Spinal cord (tissue), 10 donors: ENCODE data around the gene EID2. TPM values are rescaled to one million over a fixed set of nuclear protein-coding genes. Genes with fewer than 3 reads are reported as not detected.

Source experiments
- DNase-seq, 6 donors: peaks; one replicate each; pipeline versions ENCODE4 v3.0.0 to v3.0.0-alpha.2; 2013 to 2015; ENCODE audit warnings: low spot score in 6 of 6, low read depth in 4 of 6
- H3K27ac ChIP-seq: one replicate; pipeline ENCODE4 v1.5.1; 2013; ENCODE audit warnings: low read depth, low read length, control low read depth
- H3K27me3 ChIP-seq: one replicate; pipeline ENCODE4 v1.6.1; 2013; ENCODE audit warnings: low read length; ENCODE audit not compliant: control insufficient read depth, insufficient read depth
- H3K36me3 ChIP-seq: one replicate; pipeline ENCODE4 v1.6.1; 2013; ENCODE audit warnings: low read length; ENCODE audit not compliant: control insufficient read depth, insufficient read depth
- H3K4me1 ChIP-seq: one replicate; pipeline ENCODE4 v1.6.1; 2013; ENCODE audit warnings: low read length; ENCODE audit not compliant: control insufficient read depth, insufficient read depth
- H3K4me3 ChIP-seq: one replicate; pipeline ENCODE4 v1.5.1; 2013; ENCODE audit warnings: low read depth, low read length, control low read depth
- H3K9me3 ChIP-seq: one replicate; pipeline ENCODE4 v1.6.1; 2013; ENCODE audit warnings: low read length; ENCODE audit not compliant: control insufficient read depth, insufficient read depth
- WGBS: methylation state at CpG from one replicate; pipeline ENCODE4 v1.1.5; 2013; ENCODE audit warnings: missing lambda C conversion rate; ENCODE audit not compliant: insufficient coverage; 5-methylcytosine and 5-hydroxymethylcytosine counted together
- polyA plus RNA-seq, 2 donors: library from polyadenylated mRNA; unstranded; fragments of 120-200 nt; gene quantifications; one replicate each; pipeline ENCODE4 v1.2.1, GENCODE V29; 2013; ENCODE audit not compliant: insufficient read length in 2 of 2
- total RNA-seq, 2 donors: library from RNA; depleted of rRNA in 1 of 2; stranded (reverse); fragments of 120-200 nt in 1 of 2; fragments of >200 nt in 1 of 2; gene quantifications; one replicate each; pipeline versions ENCODE4 v1.2.3 to v1.2.4, GENCODE V29; 2013 to 2014
- donor health status: healthy.

The EID2 gene
- total and polyA plus RNA-seq, 4 donors, result 15.8 to 42.0 (median 28.0) TPM

GRCh38 chr19:39542206-39542605, 2.2 kb upstream of the EID2 start:
- Histone ChIP-seq H3K9me3 (no peaks in the 10 kb centered on the region), H3K27me3 (no peaks in the 10 kb centered on the region), H3K4me1 (no peaks in the 10 kb centered on the region), H3K36me3 (no peaks in the 10 kb centered on the region), H3K4me3 (no peak overlapping the region), H3K27ac (no peak overlapping the region)
- WGBS, result 76% methylated on average over 2 of the region's 2 CpGs
- DNase-seq, result peak in 2 of 6 donors; percentile 34 to 86

- no peaks in the 10 kb centered on the region for H3K4me1 ChIP-seq
- no peak overlapping the region for H3K27ac ChIP-seq
- H3K9me3 ChIP-seq, result no peaks in the 10 kb centered on the region
- peak overlapping the region; percentile 68 for H3K4me3 ChIP-seq
- peaks cover 3% of the 10 kb centered on the region for H3K36me3 ChIP-seq
- WGBS, result 0% methylated on average over 1 of the region's 10 CpGs
- no peaks in the 10 kb centered on the region for H3K27me3 ChIP-seq
- no peak for DNase-seq
Measured at GRCh38 chr19:39540333-39540673, 342 bp upstream of the EID2 start.

GRCh38 chr19:39539165-39539517, 820 bp downstream of the EID2 start:
- DNase-seq, result no peak
- Histone ChIP-seq H3K4me1 (no peaks in the 10 kb centered on the region), H3K36me3 (peaks cover 3% of the 10 kb centered on the region), H3K27me3 (no peaks in the 10 kb centered on the region), H3K4me3 (peak overlapping the region; percentile 68), H3K9me3 (no peaks in the 10 kb centered on the region), H3K27ac (peak overlapping the region; percentile 81)
- 0% methylated on average over 6 of the region's 10 CpGs for WGBS

- no peak for DNase-seq
- WGBS, result 67% methylated on average over 3 of the region's 3 CpGs
- Histone ChIP-seq H3K4me1 (peaks cover 12% of the 10 kb centered on the region), H3K9me3 (no peaks in the 10 kb centered on the region), H3K36me3 (peaks cover 15% of the 10 kb centered on the region), H3K27me3 (no peaks in the 10 kb centered on the region), H3K4me3 (no peak overlapping the region), H3K27ac (no peak overlapping the region)
Measured at GRCh38 chr19:39533791-39534190, 6.2 kb downstream of the EID2 start.

- Histone ChIP-seq H3K36me3 (peaks cover 17% of the 10 kb centered on the region), H3K27me3 (no peaks in the 10 kb centered on the region), H3K4me3 (peak overlapping the region; percentile 77), H3K27ac (no peak overlapping the region), H3K9me3 (no peaks in the 10 kb centered on the region), H3K4me1 (peaks cover 12% of the 10 kb centered on the region)
- DNase-seq, result no peak
- 4% methylated on average over 4 of the region's 12 CpGs for WGBS
Measured at GRCh38 chr19:39533003-39533512, 6.9 kb downstream of the EID2 start.

DNA sequence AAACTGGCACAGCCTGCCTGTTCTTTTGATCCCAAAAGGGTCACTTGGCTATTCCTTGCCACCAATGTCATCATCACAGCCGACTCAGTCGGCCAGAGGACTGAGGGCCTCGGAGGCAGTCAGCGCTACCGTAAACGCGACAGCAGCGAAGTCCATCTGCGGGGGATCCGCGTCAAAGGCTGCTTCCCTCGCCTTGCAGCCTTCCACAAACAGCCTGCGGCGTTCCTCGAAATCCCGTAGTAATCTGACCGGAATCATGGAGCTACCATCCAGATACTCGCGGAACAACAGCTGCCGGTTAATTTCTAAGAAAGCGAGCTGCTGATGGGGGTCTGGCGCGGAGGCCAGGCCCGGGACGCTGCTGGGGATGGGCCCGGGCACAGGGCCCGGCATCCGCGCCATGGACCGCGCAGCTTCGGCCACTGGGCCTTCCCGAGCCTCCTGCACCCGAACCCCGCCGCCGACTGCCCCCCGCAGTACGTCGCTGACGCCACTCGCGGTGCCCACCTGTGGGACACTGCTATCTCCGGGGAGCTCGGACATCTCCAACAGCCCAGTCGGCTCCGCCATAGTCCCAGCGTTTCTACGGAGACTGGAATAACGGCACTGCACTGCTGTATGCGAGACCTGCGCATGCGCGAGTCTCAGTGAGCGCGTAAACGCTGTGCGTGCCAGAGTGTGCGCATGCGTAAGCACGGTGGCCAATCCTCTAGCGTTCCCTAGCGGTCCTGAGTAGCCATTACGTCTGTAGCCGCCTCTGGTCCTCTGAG, 7.5 kb downstream of the EID2 start, which contains the start of gene EID2B:
Gene EID2B, minus strand, starts transcription at position 620 of the 770 bp plus-strand sequence. Its CDS starts 50 bp downstream, at position 570.
- peak within 1 kb of the TSS; percentile 81 for H3K27ac ChIP-seq
- peaks cover 12% of the 10 kb centered on the region for H3K4me1 ChIP-seq
- WGBS, result 0% methylated on average over 65 of the region's 65 CpGs

DNA sequence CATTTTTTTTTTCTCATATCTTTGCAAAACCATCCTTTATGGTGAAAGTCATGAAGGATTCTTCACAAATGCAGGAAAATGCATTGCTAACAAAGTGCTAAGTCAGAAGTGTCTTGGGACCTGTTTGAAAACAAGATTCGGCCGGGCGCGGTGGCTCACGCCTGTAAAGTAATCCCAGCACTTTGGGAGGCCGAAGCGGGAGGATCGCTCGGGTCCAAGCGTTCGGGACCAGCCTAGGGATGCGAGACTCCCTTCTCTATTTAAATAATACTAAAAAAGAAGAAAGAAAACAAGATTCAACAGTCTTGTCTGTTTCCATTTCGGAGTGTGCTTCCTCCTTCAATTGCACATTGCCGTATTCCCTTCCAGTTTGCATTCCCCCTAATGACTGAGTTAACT, 8.1 kb downstream of the EID2 start:
- no peak for DNase-seq
- Histone ChIP-seq H3K9me3 (no peaks in the 10 kb centered on the region), H3K27ac (peak overlapping the region; percentile 81), H3K36me3 (peaks cover 20% of the 10 kb centered on the region), H3K4me3 (peak overlapping the region; percentile 77), H3K27me3 (no peaks in the 10 kb centered on the region), H3K4me1 (peaks cover 12% of the 10 kb centered on the region)
- 7% methylated on average over 2 of the region's 14 CpGs for WGBS

More for the DNA sequence above, 7.5 kb downstream of the EID2 start, which contains the start of gene EID2B:
- H3K4me3 ChIP-seq, result peak within 1 kb of the TSS; percentile 77
- H3K36me3 ChIP-seq, result peaks cover 19% of the 10 kb centered on the region
- H3K9me3 ChIP-seq, result no peaks in the 10 kb centered on the region
- H3K27me3 ChIP-seq, result no peaks in the 10 kb centered on the region
- DNase-seq, result peak; percentile 96 to 99 (median 98)

GRCh38 chr19:39525205-39525604, 14.8 kb downstream of the EID2 start:
- no CpG with 5 or more reads among the region's 3 CpGs for WGBS
- DNase-seq, result no peak
- H3K27me3 ChIP-seq, result no peaks in the 10 kb centered on the region
- peaks cover 34% of the 10 kb centered on the region for H3K36me3 ChIP-seq
- H3K27ac ChIP-seq, result no peak overlapping the region
- H3K4me3 ChIP-seq, result no peak overlapping the region
- no peaks in the 10 kb centered on the region for H3K4me1 ChIP-seq
- no peaks in the 10 kb centered on the region for H3K9me3 ChIP-seq

DNA sequence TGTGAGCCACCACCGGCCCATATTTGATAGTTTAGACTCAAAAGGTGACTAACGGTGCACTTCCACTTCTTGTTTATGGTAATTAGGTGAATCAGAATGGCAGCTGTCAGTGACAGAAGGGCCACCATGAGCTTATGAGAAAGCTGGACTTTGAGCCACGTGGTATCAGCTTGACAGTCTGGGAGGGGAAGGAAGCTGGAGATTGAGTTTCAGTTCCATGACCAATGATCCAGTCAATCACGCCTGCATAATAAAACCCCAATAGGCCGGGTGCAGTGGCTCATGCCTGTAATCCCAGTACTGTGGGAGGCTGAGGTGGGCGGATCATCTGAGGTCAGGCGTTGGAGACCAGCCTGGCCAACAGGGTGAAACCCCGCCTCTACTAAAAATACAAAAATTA, 15.5 kb downstream of the EID2 start:
- peaks cover 29% of the 10 kb centered on the region for H3K36me3 ChIP-seq
- 92% methylated on average over 5 of the region's 8 CpGs for WGBS
- DNase-seq, result no peak

More for the DNA sequence above, 15.5 kb downstream of the EID2 start:
- H3K9me3 ChIP-seq, result no peaks in the 10 kb centered on the region
- H3K4me3 ChIP-seq, result no peak overlapping the region
- no peaks in the 10 kb centered on the region for H3K27me3 ChIP-seq
- no peak overlapping the region for H3K27ac ChIP-seq
- no peaks in the 10 kb centered on the region for H3K4me1 ChIP-seq
